ENCODE results near the gene LAMC2.

LAMC2 gene

GRCh38 chr1:183291216-183291762, 105.2 kb downstream of the LAMC2 start:
- no peak for DNase-seq (ENCODE audit: low read depth in 2 of 2)
- no peak overlapping the region for H3K4me3 ChIP-seq (replicated peaks in 1 of 2; ENCODE audit: low read depth in 2 of 2, low read length in 2 of 2)
- TF ChIP-seq CTCF (IDR thresholded peaks at IDR 0.05; ENCODE audit: low read depth, low read length), result no peak

GRCh38 chr1:183291802-183292514, 105.9 kb downstream of the LAMC2 start:
- peak; percentile 49 to 81 for DNase-seq (ENCODE audit: low read depth in 2 of 2)
- no peak overlapping the region for H3K4me3 ChIP-seq (replicated peaks in 1 of 2; ENCODE audit: low read depth in 2 of 2, low read length in 2 of 2)
- no peak for TF ChIP-seq CTCF (IDR thresholded peaks at IDR 0.05; ENCODE audit: low read depth, low read length)

- no peak for TF ChIP-seq CTCF (IDR thresholded peaks at IDR 0.05; ENCODE audit: low read depth, low read length)
- DNase-seq (ENCODE audit: low read depth in 2 of 2), result no peak
- H3K4me3 ChIP-seq (replicated peaks in 1 of 2; ENCODE audit: low read depth in 2 of 2, low read length in 2 of 2), result no peak overlapping the region
These were observed 107.2 kb downstream of the LAMC2 start for GRCh38 chr1:183293241-183293640.

- TF ChIP-seq CTCF (IDR thresholded peaks at IDR 0.05; ENCODE audit: low read depth, low read length), result no peak
- no peak for DNase-seq (ENCODE audit: low read depth in 2 of 2)
- no peak overlapping the region for H3K4me3 ChIP-seq (replicated peaks in 1 of 2; ENCODE audit: low read depth in 2 of 2, low read length in 2 of 2)
These were observed 107.8 kb downstream of the LAMC2 start for GRCh38 chr1:183293876-183294275.

Measured in cardiac fibroblast (primary cell).